Prostate gland (tissue), 2 donors: ENCODE data around the gene ENOX1.

Experiments used
- POLR2A ChIP-seq: fragments of 450-650 bp; IDR thresholded peaks from one replicate; pipeline ENCODE4 v1.6.1; 2016; ENCODE audit warnings: antibody characterized with exemption, mild to moderate bottlenecking
- POLR2AphosphoS5 ChIP-seq: sonication (generic); formaldehyde crosslinking; IDR thresholded peaks from one replicate; pipeline ENCODE4 v1.6.1; 2017; ENCODE audit warnings: antibody characterized with exemption
- TF ChIP-seq, protein P1 (sequence below), 4 experiments: fragments of 200-600 bp in 2 of 4; fragments of 450-650 bp in 2 of 4; sonication (generic) in 2 of 4; IDR thresholded peaks; 1 replicate in 3 of 4; 2 replicates in 1 of 4; pipeline ENCODE4 v1.5.1; 2016 to 2019; ENCODE audit warnings: antibody characterized with exemption in 4 of 4, mild to moderate bottlenecking in 2 of 4, moderate library complexity in 2 of 4

DNA sequence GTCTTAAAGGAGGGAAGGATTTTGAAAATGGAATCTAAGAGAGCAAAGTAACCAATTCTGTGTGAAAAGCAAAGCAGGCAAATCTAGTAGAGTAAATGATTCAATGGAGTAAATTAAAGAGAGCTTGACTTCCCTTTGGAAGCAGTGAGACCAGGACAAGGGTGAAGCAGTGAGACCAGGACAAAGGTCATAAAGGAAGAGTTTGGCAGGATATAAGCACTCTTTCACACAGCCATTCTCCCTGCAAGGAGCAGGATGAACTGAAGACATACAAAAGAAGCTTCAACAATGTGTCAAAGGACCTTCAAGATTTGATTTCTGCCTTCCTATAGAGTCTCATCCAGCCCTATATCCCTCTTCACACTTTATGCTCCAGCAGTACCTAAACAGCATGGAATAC lies 123.8 kb downstream of the ENOX1 start:
- TF ChIP-seq, protein P1, sequence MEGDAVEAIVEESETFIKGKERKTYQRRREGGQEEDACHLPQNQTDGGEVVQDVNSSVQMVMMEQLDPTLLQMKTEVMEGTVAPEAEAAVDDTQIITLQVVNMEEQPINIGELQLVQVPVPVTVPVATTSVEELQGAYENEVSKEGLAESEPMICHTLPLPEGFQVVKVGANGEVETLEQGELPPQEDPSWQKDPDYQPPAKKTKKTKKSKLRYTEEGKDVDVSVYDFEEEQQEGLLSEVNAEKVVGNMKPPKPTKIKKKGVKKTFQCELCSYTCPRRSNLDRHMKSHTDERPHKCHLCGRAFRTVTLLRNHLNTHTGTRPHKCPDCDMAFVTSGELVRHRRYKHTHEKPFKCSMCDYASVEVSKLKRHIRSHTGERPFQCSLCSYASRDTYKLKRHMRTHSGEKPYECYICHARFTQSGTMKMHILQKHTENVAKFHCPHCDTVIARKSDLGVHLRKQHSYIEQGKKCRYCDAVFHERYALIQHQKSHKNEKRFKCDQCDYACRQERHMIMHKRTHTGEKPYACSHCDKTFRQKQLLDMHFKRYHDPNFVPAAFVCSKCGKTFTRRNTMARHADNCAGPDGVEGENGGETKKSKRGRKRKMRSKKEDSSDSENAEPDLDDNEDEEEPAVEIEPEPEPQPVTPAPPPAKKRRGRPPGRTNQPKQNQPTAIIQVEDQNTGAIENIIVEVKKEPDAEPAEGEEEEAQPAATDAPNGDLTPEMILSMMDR (IDR thresholded peaks at IDR 0.05) = no peak
- TF ChIP-seq POLR2A = no peak
- no peak for TF ChIP-seq POLR2AphosphoS5
